Mesenchymal stem cell (in vitro differentiated cells and primary cell): Measurements from ENCODE around the gene EFCAB13.

ENCODE experiments used
- DNase-seq: peaks from one replicate; pipeline ENCODE4 v3.0.0-alpha.2; 2013
- H2AFZ ChIP-seq: one replicate; pipeline ENCODE4 v1.6.1; 2013; ENCODE audit warnings: low read depth, mild to moderate bottlenecking, control low read depth, inconsistent platforms, low read length, moderate library complexity
- H2AK5ac ChIP-seq: 2 replicates; pipeline ENCODE4 v1.6.1; 2013; ENCODE audit warnings: low read length, moderate library complexity, mild to moderate bottlenecking, inconsistent platforms; ENCODE audit not compliant: severe bottlenecking
- H2BK120ac ChIP-seq: one replicate; pipeline ENCODE4 v1.6.1; 2013; ENCODE audit warnings: low read depth, mild to moderate bottlenecking, inconsistent platforms, low read length, moderate library complexity
- H2BK12ac ChIP-seq, 2 experiments: one replicate each; pipeline ENCODE4 v1.6.1; 2013; ENCODE audit warnings: inconsistent platforms in 2 of 2, low read length in 2 of 2, mild to moderate bottlenecking in 2 of 2, moderate library complexity in 2 of 2, control low read depth in 1 of 2
- H2BK15ac ChIP-seq: one replicate; pipeline ENCODE4 v1.6.1; 2013; ENCODE audit warnings: mild to moderate bottlenecking, low read depth, inconsistent platforms; ENCODE audit not compliant: poor library complexity, severe bottlenecking
- H2BK5ac ChIP-seq: 2 replicates; pipeline ENCODE4 v1.6.1; 2013; ENCODE audit warnings: low read depth, mild to moderate bottlenecking, low read length, control low read depth, inconsistent platforms; ENCODE audit not compliant: poor library complexity, severe bottlenecking
- H3K14ac ChIP-seq, 2 experiments: one replicate each; pipeline ENCODE4 v1.6.1; 2013; ENCODE audit warnings: inconsistent platforms in 2 of 2, low read length in 2 of 2, control low read depth in 1 of 2, mild to moderate bottlenecking in 1 of 2, moderate library complexity in 1 of 2
- H3K18ac ChIP-seq, 2 experiments: one replicate each; pipeline ENCODE4 v1.6.1; 2013; ENCODE audit warnings: inconsistent platforms in 2 of 2, low read length in 2 of 2, control low read depth in 1 of 2, low read depth in 1 of 2, mild to moderate bottlenecking in 1 of 2
- H3K23ac ChIP-seq, 2 experiments: one replicate each; pipeline ENCODE4 v1.6.1; 2013; ENCODE audit warnings: inconsistent platforms in 2 of 2, low read length in 2 of 2, mild to moderate bottlenecking in 2 of 2, moderate library complexity in 2 of 2, control low read depth in 1 of 2
- H3K27ac ChIP-seq: 2 replicates; pipeline ENCODE4 v1.5.1; 2013; ENCODE audit warnings: mild to moderate bottlenecking, moderate library complexity, low read length, control low read depth, inconsistent platforms; ENCODE audit not compliant: poor library complexity, severe bottlenecking
- H3K27me3 ChIP-seq, 2 experiments: 2 replicates each; pipeline versions ENCODE4 v1.6.1 to v1.7.0; 2013; ENCODE audit warnings: low read length in 2 of 2, mild to moderate bottlenecking in 2 of 2, moderate library complexity in 2 of 2, control low read depth in 1 of 2, inconsistent platforms in 1 of 2; ENCODE audit not compliant: control insufficient read depth in 1 of 2, insufficient read depth in 1 of 2
- H3K36me3 ChIP-seq, 2 experiments: 2 replicates each; pipeline versions ENCODE4 v1.6.1 to v1.7.0; 2013; ENCODE audit warnings: low read length in 2 of 2, control low read depth in 1 of 2, inconsistent platforms in 1 of 2, low read depth in 1 of 2, mild to moderate bottlenecking in 1 of 2; ENCODE audit not compliant: insufficient read depth in 2 of 2, control insufficient read depth in 1 of 2
- H3K4ac ChIP-seq, 2 experiments: one replicate each; pipeline ENCODE4 v1.6.1; 2013; ENCODE audit warnings: inconsistent platforms in 2 of 2, low read length in 2 of 2, mild to moderate bottlenecking in 2 of 2, moderate library complexity in 2 of 2, control low read depth in 1 of 2, low read depth in 1 of 2
- H3K4me1 ChIP-seq: 2 replicates; pipeline ENCODE4 v1.6.1; 2013; ENCODE audit warnings: low read depth, low read length, control low read depth; ENCODE audit not compliant: control insufficient read depth, insufficient read depth
- H3K4me2 ChIP-seq: 2 replicates; pipeline ENCODE4 v1.6.1; 2013; ENCODE audit warnings: low read length, mild to moderate bottlenecking, inconsistent platforms; ENCODE audit not compliant: poor library complexity, severe bottlenecking
- H3K4me3 ChIP-seq, 2 experiments: 2 replicates each; pipeline versions ENCODE4 v1.5.1 to v1.7.0; 2013; ENCODE audit warnings: low read length in 2 of 2, mild to moderate bottlenecking in 2 of 2, control low read depth in 1 of 2, low read depth in 1 of 2; ENCODE audit not compliant: insufficient read depth in 1 of 2
- H3K79me1 ChIP-seq: replicated peaks from 2 replicates; pipeline ENCODE4 v1.6.1; 2013; ENCODE audit warnings: mild to moderate bottlenecking, control low read depth, low read length, inconsistent platforms; ENCODE audit not compliant: poor library complexity, severe bottlenecking
- H3K9ac ChIP-seq: 2 replicates; pipeline ENCODE4 v1.7.0; 2013; ENCODE audit warnings: mild to moderate bottlenecking, low read length, moderate library complexity
- H3K9me3 ChIP-seq: 2 replicates; pipeline ENCODE4 v1.7.0; 2013; ENCODE audit warnings: mild to moderate bottlenecking, low read length; ENCODE audit not compliant: control insufficient read depth
- H4K8ac ChIP-seq: one replicate; pipeline ENCODE4 v1.6.1; 2013; ENCODE audit warnings: inconsistent platforms, mild to moderate bottlenecking, low read length, moderate library complexity
- H4K91ac ChIP-seq: one replicate; pipeline ENCODE4 v1.6.1; 2013; ENCODE audit warnings: mild to moderate bottlenecking, low read length, inconsistent platforms
- WGBS: methylation state at CpG from one replicate; pipeline ENCODE4 v1.1.7; 2013; ENCODE audit warnings: mixed read lengths; 5-methylcytosine and 5-hydroxymethylcytosine counted together

Gene EFCAB13

DNA sequence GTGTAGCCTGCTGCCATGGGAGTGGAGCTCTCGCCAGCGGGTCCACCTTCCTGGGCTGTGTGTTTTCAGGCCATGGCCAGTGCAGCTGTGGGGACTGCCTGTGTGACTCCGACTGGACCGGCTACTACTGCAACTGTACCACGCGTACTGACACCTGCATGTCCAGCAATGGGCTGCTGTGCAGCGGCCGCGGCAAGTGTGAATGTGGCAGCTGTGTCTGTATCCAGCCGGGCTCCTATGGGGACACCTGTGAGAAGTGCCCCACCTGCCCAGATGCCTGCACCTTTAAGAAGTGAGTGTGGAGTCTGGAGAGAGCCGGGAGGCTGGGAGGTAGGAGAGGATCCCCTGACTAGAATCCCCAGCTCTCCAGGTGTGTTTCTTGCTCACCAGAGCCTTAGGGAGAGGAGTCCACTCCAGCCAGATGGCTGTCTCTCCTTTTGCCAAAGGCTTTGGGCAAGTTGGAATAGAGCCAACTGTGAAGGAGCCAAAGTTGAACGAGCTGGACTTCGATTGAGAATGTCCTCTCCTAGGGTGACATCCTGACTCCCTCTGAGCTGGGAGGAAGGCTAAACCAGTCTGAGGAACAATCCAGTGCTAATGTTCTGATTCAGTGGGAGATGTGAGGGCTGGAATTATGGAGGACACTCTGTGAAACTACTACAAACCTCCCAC, 24.4 kb upstream of the EFCAB13 start:
- H3K18ac ChIP-seq: peak overlapping the region in 1 of 2 experiments; percentile 31

DNA sequence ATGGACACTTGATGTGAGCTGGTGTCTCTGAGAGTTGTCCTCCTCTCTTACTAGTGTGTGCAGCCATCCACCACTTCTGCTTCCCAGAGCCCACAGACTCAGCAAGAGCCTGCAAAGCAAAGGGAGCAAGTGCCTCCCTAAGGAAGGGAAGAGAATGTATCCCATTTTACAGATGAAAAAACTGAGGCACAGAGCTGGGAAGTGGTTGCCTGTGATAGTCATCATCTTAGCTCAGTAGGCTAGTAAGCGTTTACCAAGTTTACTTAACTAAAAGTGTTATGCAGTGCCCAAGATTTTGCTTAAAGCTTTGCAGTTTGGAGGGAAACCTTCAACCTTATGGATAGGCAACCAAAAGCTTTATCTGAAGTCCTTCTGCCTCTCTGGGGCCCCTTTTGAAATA, 23.0 kb upstream of the EFCAB13 start:
- Histone ChIP-seq H3K14ac (no peak overlapping the region), H3K4me3 (no peak overlapping the region), H3K23ac (no peak overlapping the region), H3K4ac (no peak overlapping the region), H2BK120ac (no peak overlapping the region), H2BK15ac (no peak overlapping the region), H3K27ac (no peak overlapping the region), H3K79me1 (peaks cover 17% of the 10 kb centered on the region), H3K9ac (no peak overlapping the region), H2BK5ac (no peak overlapping the region), H3K4me1 (peaks cover 7% of the 10 kb centered on the region), H3K9me3 (peaks cover 4% of the 10 kb centered on the region), H3K36me3 (peaks cover 62 to 99% of the 10 kb centered on the region in 2 experiments), H4K91ac (no peak overlapping the region), H3K27me3 (no peaks in the 10 kb centered on the region), H2AFZ (no peak overlapping the region), H2AK5ac (no peak overlapping the region), H3K4me2 (no peak overlapping the region), H3K18ac (no peak overlapping the region), H2BK12ac (no peak overlapping the region), H4K8ac (no peak overlapping the region)
- DNase-seq: no peak
- 100% methylated on average over 1 of the region's 1 CpG for WGBS

More for the DNA sequence above, 24.4 kb upstream of the EFCAB13 start:
- no peak for DNase-seq
- H2AFZ ChIP-seq: no peak overlapping the region
- H3K4me2 ChIP-seq: no peak overlapping the region
- H2BK12ac ChIP-seq: peak overlapping the region in 1 of 2 experiments; percentile 24
- H4K8ac ChIP-seq: no peak overlapping the region
- H3K9me3 ChIP-seq: peaks cover 4% of the 10 kb centered on the region
- H3K27ac ChIP-seq: no peak overlapping the region
- no peak overlapping the region for H2AK5ac ChIP-seq
- no peak overlapping the region for H3K4me3 ChIP-seq
- peaks cover 14% of the 10 kb centered on the region for H3K4me1 ChIP-seq
- 97% methylated on average over 13 of the region's 13 CpGs for WGBS
- no peak overlapping the region for H4K91ac ChIP-seq
- no peak overlapping the region for H2BK5ac ChIP-seq
- H3K27me3 ChIP-seq: no peaks in the 10 kb centered on the region
- H3K36me3 ChIP-seq: peaks cover 72 to 100% of the 10 kb centered on the region in 2 experiments
- H3K23ac ChIP-seq: no peak overlapping the region
- no peak overlapping the region for H3K14ac ChIP-seq
- H2BK120ac ChIP-seq: no peak overlapping the region
- no peak overlapping the region for H2BK15ac ChIP-seq
- no peak overlapping the region for H3K4ac ChIP-seq
- peaks cover 22% of the 10 kb centered on the region for H3K79me1 ChIP-seq
- no peak overlapping the region for H3K9ac ChIP-seq

DNA sequence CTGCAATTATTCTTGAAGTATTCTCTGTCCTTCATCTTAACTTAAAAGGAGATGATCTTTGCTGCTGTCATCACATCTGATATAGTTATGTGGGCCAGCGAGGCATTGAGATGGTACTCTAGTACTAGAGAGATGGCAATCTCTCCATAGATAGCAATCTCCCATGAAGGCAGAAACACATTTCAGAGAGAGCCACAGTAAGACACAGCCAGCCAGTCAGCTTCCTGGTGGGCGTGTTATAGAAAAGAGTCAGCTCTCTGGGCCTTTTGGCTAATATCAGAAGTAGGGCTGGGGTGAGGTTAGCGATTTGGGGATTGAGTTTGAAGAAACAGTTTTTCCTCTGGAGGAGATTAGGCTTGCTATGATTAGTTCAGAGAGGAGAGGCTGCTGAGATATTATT, 22.6 kb upstream of the EFCAB13 start:
- Histone ChIP-seq H3K36me3 (peaks cover 58 to 99% of the 10 kb centered on the region in 2 experiments), H3K4me3 (no peak overlapping the region), H3K9me3 (peaks cover 4% of the 10 kb centered on the region), H2BK120ac (no peak overlapping the region), H3K4me2 (no peak overlapping the region), H3K4ac (no peak overlapping the region), H2BK15ac (no peak overlapping the region), H3K18ac (no peak overlapping the region), H3K4me1 (peaks cover 7% of the 10 kb centered on the region), H2AFZ (no peak overlapping the region), H2BK5ac (no peak overlapping the region), H3K14ac (no peak overlapping the region), H2AK5ac (no peak overlapping the region), H4K91ac (no peak overlapping the region), H3K9ac (no peak overlapping the region), H3K27me3 (no peaks in the 10 kb centered on the region), H3K79me1 (peaks cover 16% of the 10 kb centered on the region), H4K8ac (no peak overlapping the region), H3K23ac (no peak overlapping the region), H2BK12ac (no peak overlapping the region), H3K27ac (no peak overlapping the region)
- 94% methylated on average over 3 of the region's 3 CpGs for WGBS
- no peak for DNase-seq

DNA sequence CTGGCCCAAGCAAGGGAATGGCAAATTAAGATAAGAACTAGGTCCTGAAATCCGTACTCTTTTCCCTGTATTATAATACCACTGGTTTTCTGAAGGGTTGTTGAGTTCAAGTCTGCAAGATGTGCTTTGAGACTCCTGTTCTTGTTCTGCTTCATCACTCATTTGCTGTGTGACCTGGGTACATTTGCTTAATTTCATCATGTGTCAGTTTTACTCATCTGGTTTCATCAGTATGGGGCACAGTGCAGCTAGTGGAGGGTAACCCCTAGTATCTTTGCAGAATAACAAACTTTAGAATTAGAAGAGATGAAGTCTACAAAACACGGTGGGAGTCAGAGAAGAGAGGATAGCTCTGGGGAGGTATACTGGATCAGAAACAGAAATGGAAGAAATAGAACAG, 21.9 kb upstream of the EFCAB13 start:
- H3K23ac ChIP-seq: no peak overlapping the region
- 100% methylated on average over 2 of the region's 2 CpGs for WGBS

More for the DNA sequence above, 21.9 kb upstream of the EFCAB13 start:
- H3K18ac ChIP-seq: no peak overlapping the region
- H2AK5ac ChIP-seq: no peak overlapping the region
- H3K14ac ChIP-seq: no peak overlapping the region
- H4K8ac ChIP-seq: no peak overlapping the region
- no peak overlapping the region for H2BK12ac ChIP-seq
- DNase-seq: no peak
- H3K27ac ChIP-seq: no peak overlapping the region
- H2AFZ ChIP-seq: no peak overlapping the region
- H3K27me3 ChIP-seq: no peaks in the 10 kb centered on the region
- H2BK5ac ChIP-seq: no peak overlapping the region
- H3K36me3 ChIP-seq: peaks cover 56 to 99% of the 10 kb centered on the region in 2 experiments
- H3K9ac ChIP-seq: no peak overlapping the region
- no peak overlapping the region for H3K4me3 ChIP-seq
- H4K91ac ChIP-seq: no peak overlapping the region
- H3K4ac ChIP-seq: no peak overlapping the region
- no peak overlapping the region for H3K4me2 ChIP-seq
- no peak overlapping the region for H2BK120ac ChIP-seq
- H2BK15ac ChIP-seq: no peak overlapping the region
- H3K79me1 ChIP-seq: peaks cover 16% of the 10 kb centered on the region
- H3K4me1 ChIP-seq: peaks cover 9% of the 10 kb centered on the region
- peaks cover 4% of the 10 kb centered on the region for H3K9me3 ChIP-seq
